WERI-Rb-1 (cell line): Measurements from ENCODE around the gene NME4.

Experiments used
- DNase-seq: peaks from one replicate; pipeline ENCODE4 v3.0.0-alpha.2; 2020
- H3K27ac ChIP-seq: fragments of 250-450 bp; sonication (Bioruptor Pico); 2 replicates; pipeline ENCODE4 v1.5.1; 2020; ENCODE audit warnings: mild to moderate bottlenecking, moderate library complexity
- H3K27me3 ChIP-seq: fragments of 250-450 bp; sonication (Bioruptor Pico); 2 replicates; pipeline ENCODE4 v1.5.1; 2021; ENCODE audit warnings: mild to moderate bottlenecking, low read depth, moderate library complexity; ENCODE audit not compliant: insufficient read depth, severe bottlenecking
- H3K36me3 ChIP-seq: fragments of 250-450 bp; sonication (Bioruptor Pico); 2 replicates; pipeline ENCODE4 v1.5.1; 2020; ENCODE audit warnings: mild to moderate bottlenecking, moderate library complexity
- H3K4me3 ChIP-seq: 2 replicates; pipeline ENCODE4 v1.5.1; 2011; ENCODE audit warnings: low read depth, mild to moderate bottlenecking, control low read depth, low read length
- H3K9me3 ChIP-seq: fragments of 250-450 bp; sonication (Bioruptor Pico); 2 replicates; pipeline ENCODE4 v1.5.1; 2021; ENCODE audit warnings: mild to moderate bottlenecking, moderate library complexity; ENCODE audit not compliant: severe bottlenecking
- CTCF ChIP-seq: IDR thresholded peaks from 2 replicates; pipeline ENCODE4 v1.5.1; 2011; ENCODE audit warnings: low read depth, mild to moderate bottlenecking, control low read depth, inconsistent platforms, low read length

The NME4 gene

DNA sequence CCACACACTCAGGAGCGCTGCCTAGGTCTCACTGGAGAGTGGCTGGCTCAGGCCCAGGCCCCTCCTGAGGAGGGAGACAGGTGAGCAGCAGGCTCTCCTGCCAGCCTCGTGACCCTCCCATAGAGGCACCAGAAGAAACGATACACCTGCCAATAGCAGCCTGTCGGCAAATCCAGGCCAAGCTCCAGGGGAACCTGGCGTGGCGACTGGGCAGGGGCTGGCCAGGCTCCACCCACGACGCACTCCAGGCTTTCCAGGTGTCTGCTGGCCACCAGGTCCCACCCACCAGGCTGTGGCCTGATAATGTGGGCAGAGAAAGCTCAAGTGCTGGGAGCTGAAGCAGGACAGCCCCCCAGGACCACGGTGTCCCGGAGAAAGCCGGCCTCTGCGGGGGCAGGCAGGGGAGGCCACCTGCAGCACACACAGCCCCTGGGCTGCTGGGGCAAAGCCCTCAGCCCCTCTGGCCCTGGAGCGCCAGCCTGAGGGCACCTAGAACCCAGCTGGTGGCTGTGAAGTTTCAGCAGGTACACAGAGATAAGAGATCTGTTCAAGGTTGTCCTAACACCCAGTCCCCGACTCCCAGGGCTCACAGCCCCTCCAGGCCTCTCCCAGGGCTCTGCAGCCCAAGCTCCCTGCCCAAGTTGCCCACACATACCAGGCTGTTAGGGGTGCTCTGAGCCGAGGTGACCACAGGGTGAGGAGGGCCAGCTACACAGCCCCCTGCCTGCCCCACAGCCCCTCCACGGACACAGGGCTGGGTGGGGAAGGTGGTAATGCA lies 17.6 kb upstream of the NME4 start:
- Histone ChIP-seq H3K9me3 (peaks cover 2% of the 10 kb centered on the region), H3K4me3 (no peak overlapping the region), H3K36me3 (peaks cover 27% of the 10 kb centered on the region), H3K27me3 (no peaks in the 10 kb centered on the region), H3K27ac (no peak overlapping the region)
- no peak for TF ChIP-seq CTCF
- no peak for DNase-seq

- H3K27me3 ChIP-seq: no peaks in the 10 kb centered on the region
- no peak for TF ChIP-seq CTCF
- H3K36me3 ChIP-seq: peaks cover 21% of the 10 kb centered on the region
- H3K27ac ChIP-seq: no peak overlapping the region
- DNase-seq: no peak
- peak overlapping the region; percentile 84; the same call in 1 of the 2 replicates for H3K4me3 ChIP-seq
- H3K9me3 ChIP-seq: peaks cover 2% of the 10 kb centered on the region
Measured at GRCh38 chr16:379961-380761, 16.8 kb upstream of the NME4 start.

GRCh38 chr16:380762-381011 lies 16.3 kb upstream of the NME4 start:
- Histone ChIP-seq H3K36me3 (peaks cover 21% of the 10 kb centered on the region), H3K9me3 (peaks cover 2% of the 10 kb centered on the region), H3K27ac (no peak overlapping the region; the same call in 1 of the 2 replicates), H3K4me3 (peak overlapping the region; percentile 84), H3K27me3 (no peaks in the 10 kb centered on the region)
- no peak for TF ChIP-seq CTCF
- DNase-seq: no peak

DNA sequence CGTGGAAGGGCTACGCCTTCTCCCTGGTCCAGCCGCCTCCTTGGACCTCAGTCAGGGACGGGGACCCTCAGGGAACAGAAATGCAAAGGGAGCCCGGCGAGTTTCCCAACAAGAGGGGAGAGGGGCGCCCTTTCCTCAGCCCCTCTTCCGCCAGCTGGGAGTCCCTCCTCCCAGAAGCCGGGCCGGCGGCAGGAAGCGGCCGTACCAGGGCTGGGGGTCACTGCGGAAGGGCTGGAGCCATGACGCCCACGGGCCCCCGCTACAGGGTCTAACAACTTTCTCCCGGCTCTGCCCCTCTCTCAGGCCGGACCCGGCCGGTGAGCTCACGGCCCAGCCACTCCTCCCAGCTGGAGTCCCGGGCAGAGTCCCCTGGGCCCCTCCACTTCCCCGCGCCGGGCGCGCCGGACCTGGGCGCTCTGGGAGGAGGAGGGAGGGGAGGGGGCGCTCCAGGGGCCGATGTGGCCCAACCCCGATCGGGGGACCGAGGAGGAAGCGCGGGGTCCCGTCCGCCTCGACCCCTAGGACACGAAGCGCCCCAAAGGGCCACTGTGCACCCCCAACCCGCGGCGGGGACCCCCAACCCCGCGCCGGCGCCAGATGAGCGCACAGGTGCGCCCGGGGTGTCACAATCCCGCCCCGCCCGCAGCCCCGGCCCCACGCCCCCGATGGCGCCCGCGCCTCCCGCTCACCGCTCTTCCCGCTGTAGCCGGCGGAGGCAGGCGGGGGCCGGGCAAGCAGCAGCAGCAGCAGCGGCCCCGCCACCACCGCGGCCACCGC lies 15.8 kb upstream of the NME4 start:
- no peak for DNase-seq
- Histone ChIP-seq H3K27me3 (no peaks in the 10 kb centered on the region), H3K9me3 (peaks cover 2% of the 10 kb centered on the region), H3K36me3 (peaks cover 15% of the 10 kb centered on the region), H3K27ac (peak overlapping the region; percentile 77), H3K4me3 (peak overlapping the region; percentile 84)
- no peak for TF ChIP-seq CTCF

DNA sequence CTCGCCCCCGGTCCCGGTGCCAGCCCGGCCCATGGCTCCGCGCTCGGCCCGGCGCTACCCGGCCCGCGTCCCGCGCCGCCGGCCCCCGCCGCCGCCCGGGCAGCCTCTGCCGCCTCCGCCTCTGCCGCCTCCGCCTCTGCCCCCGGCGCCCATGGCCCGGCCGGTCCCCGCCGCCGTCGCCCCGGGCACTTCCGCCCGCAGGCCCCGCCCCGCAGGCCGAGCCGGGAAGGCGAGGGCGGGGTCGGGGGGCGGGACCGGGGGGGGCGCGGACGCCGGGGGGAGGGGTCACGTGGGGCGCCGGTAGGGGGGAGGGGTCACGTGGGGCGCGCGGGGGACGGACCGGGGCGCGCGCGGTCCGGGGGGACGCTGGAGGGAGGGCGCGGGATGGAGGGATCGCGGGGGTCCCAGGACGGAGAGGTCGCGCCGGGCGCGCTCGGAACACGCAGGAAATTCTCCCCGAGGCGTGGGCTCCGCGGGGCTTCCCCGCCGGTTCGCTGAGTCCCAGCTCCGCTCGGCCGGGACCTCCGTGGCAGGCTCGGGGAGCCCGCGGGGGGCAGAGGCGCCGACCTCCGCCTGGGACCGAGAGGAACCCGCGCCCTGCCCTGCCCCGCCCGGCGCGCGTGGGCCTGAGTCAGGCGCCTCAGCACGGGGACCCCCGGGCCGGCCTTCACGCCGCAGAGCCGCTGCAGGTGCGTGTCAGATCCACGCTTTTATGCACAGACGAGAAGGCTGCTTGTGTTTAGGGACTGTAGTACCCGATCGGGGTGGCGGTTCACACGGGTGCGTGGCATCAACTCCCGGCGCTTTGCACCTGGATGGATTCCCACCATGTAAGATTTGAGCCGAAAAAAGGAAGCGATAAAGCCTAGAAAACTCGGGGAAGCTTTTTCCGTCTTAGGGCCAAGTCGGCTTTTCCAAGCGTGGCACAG lies 14.9 kb upstream of the NME4 start, which contains the start of gene PGAP6:
TSS of gene PGAP6 (minus strand) at position 190 of the 929 bp plus-strand sequence. CDS start at position 33, 157 bp downstream.
- DNase-seq: peak; percentile 54
- no peak for TF ChIP-seq CTCF
- peaks cover 7% of the 10 kb centered on the region for H3K36me3 ChIP-seq
- H3K27ac ChIP-seq: peak within 1 kb of the TSS; percentile 77
- H3K9me3 ChIP-seq: peaks cover 2% of the 10 kb centered on the region
- H3K4me3 ChIP-seq: peak within 1 kb of the TSS; percentile 84
- H3K27me3 ChIP-seq: no peaks in the 10 kb centered on the region
